Measurements from ENCODE around the gene PAN2. TPM values are rescaled to one million over a fixed set of nuclear protein-coding genes. Genes with fewer than 3 reads are reported as not detected.
"Not testable (repeated sequence)": the region's sequence is repeated elsewhere in the genome, so short reads cannot be mapped to it uniquely, and the experiment has no call there.

Gene PAN2
- total and polyA plus RNA-seq, 2 donors (not counting 3 experiments of a cell fraction or from before 2014, with no cell fraction given), result 21.5 to 21.9 TPM

- no peaks in the 10 kb centered on the region for H3K9me3 ChIP-seq (replicated peaks; ENCODE audit: control insufficient read depth, insufficient read depth, low read length)
- H4K20me1 ChIP-seq (replicated peaks; ENCODE audit: control insufficient read depth, extremely low read depth, insufficient read depth, low read length), result no peaks in the 10 kb centered on the region
- H3K4me3 ChIP-seq (replicated peaks in 1 of 3; ENCODE audit: insufficient read depth in 1 of 3, low read depth in 1 of 3, low read length in 3 of 3), result no peak overlapping the region
- H3K4me2 ChIP-seq (ENCODE audit: insufficient read depth, low read length), result no peak overlapping the region
- intact Hi-C loops (cut with micrococcal nuclease), result no loop called here
- no peak overlapping the region for H2AFZ ChIP-seq (ENCODE audit: low read depth, low read length)
- BruUV-seq (replicated peaks), result no TSS peak
- no peak overlapping the region for H3K9ac ChIP-seq (replicated peaks; ENCODE audit: extremely low read depth, insufficient read depth, low read length)
- dilution Hi-C loops (cut with MboI; ENCODE audit: extremely low pct_ligation_motif_present, low sequenced_read_pairs), result no loop called here
- no peaks in the 10 kb centered on the region for H3K9me1 ChIP-seq (replicated peaks; ENCODE audit: control insufficient read depth, extremely low read depth, insufficient read depth, low read length)
- POLR2A ChIA-PET, result interaction anchor here (1.5 kb wide), 1 partner anchor 12 kb away, joined by 5 read pairs; the partner anchor contains the start of gene COQ10A
- H3K27me3 ChIP-seq (ENCODE audit: control insufficient read depth in 2 of 2, insufficient read depth in 2 of 2, low read length in 2 of 2), result no peaks in the 10 kb centered on the region
- no peak for TF ChIP-seq GATA2 (IDR thresholded peaks at IDR 0.05; ENCODE audit: insufficient read depth, insufficient read length, low read depth, low read length)
- peaks cover 35 to 47% of the 10 kb centered on the region in 2 experiments for H3K36me3 ChIP-seq (ENCODE audit: control insufficient read depth in 2 of 2, extremely low read depth in 1 of 2, insufficient read depth in 2 of 2, low read length in 2 of 2)
- no peaks in the 10 kb centered on the region for H3K4me1 ChIP-seq (ENCODE audit: control insufficient read depth, extremely low read depth, insufficient read depth, low read length)
- DNase-seq (ENCODE audit: low read depth, low spot score), result no peak
- H3K27ac ChIP-seq (ENCODE audit: insufficient read depth, low read depth, low read length), result no peak overlapping the region
- FAIRE-seq, result no peak
- no peaks in the 10 kb centered on the region for H3K79me2 ChIP-seq (ENCODE audit: control insufficient read depth, insufficient read depth, low read length)
- CTCF ChIA-PET, result interaction anchor here (1.0 kb wide), 1 partner anchor 45 kb away, joined by 3 read pairs; no protein-coding TSS in a partner anchor
Observed at GRCh38 chr12:56278905-56279304, 54.9 kb downstream of the PAN2 start.

GRCh38 chr12:56274299-56274698, 59.5 kb downstream of the PAN2 start:
- CTCF ChIA-PET, result no interaction called here
- H3K4me1 ChIP-seq (ENCODE audit: control insufficient read depth, extremely low read depth, insufficient read depth, low read length), result no peaks in the 10 kb centered on the region
- FAIRE-seq (no peak), DNase-seq (ENCODE audit: low read depth, low spot score) (no peak)
- no peaks in the 10 kb centered on the region for H3K9me1 ChIP-seq (replicated peaks; ENCODE audit: control insufficient read depth, extremely low read depth, insufficient read depth, low read length)
- H3K4me3 ChIP-seq (replicated peaks in 1 of 3; ENCODE audit: insufficient read depth in 1 of 3, low read depth in 1 of 3, low read length in 3 of 3), result no peak overlapping the region
- no peaks in the 10 kb centered on the region for H3K79me2 ChIP-seq (ENCODE audit: control insufficient read depth, insufficient read depth, low read length)
- TF ChIP-seq MYC (IDR thresholded peaks at IDR 0.05; ENCODE audit: low read depth, low read length), result no peak
- no peak for TF ChIP-seq POLR2AphosphoS5 (IDR thresholded peaks at IDR 0.05; ENCODE audit: insufficient read depth, low read depth, low read length)
- no peak for TF ChIP-seq POLR2A (IDR thresholded peaks at IDR 0.05; ENCODE audit: low read depth, low read length)
- no peak for TF ChIP-seq FOS (IDR thresholded peaks at IDR 0.05; ENCODE audit: borderline replicate concordance, insufficient read depth, low read length)
- BruUV-seq (replicated peaks), result no TSS peak
- POLR2A ChIA-PET, result no interaction called here
- H3K9me3 ChIP-seq (replicated peaks; ENCODE audit: control insufficient read depth, insufficient read depth, low read length), result no peaks in the 10 kb centered on the region
- peaks cover 25 to 39% of the 10 kb centered on the region in 2 experiments for H3K36me3 ChIP-seq (ENCODE audit: control insufficient read depth in 2 of 2, extremely low read depth in 1 of 2, insufficient read depth in 2 of 2, low read length in 2 of 2)
- intact Hi-C loops (cut with micrococcal nuclease), result no loop called here
- no peak overlapping the region for H3K4me2 ChIP-seq (ENCODE audit: insufficient read depth, low read length)
- no peak overlapping the region for H3K27ac ChIP-seq (ENCODE audit: insufficient read depth, low read depth, low read length)
- H2AFZ ChIP-seq (ENCODE audit: low read depth, low read length), result no peak overlapping the region
- no peaks in the 10 kb centered on the region for H4K20me1 ChIP-seq (replicated peaks; ENCODE audit: control insufficient read depth, extremely low read depth, insufficient read depth, low read length)
- dilution Hi-C loops (cut with MboI; ENCODE audit: extremely low pct_ligation_motif_present, low sequenced_read_pairs), result no loop called here
- no peak overlapping the region for H3K9ac ChIP-seq (replicated peaks; ENCODE audit: extremely low read depth, insufficient read depth, low read length)
- no peaks in the 10 kb centered on the region for H3K27me3 ChIP-seq (ENCODE audit: control insufficient read depth in 2 of 2, insufficient read depth in 2 of 2, low read length in 2 of 2)

- peaks cover 21 to 32% of the 10 kb centered on the region in 2 experiments for H3K36me3 ChIP-seq (ENCODE audit: control insufficient read depth in 2 of 2, extremely low read depth in 1 of 2, insufficient read depth in 2 of 2, low read length in 2 of 2)
Observed at GRCh38 chr12:56272468-56272867, 61.3 kb downstream of the PAN2 start.

More at GRCh38 chr12:56272468-56272867, 61.3 kb downstream of the PAN2 start:
- H3K4me3 ChIP-seq (replicated peaks in 1 of 3; ENCODE audit: insufficient read depth in 1 of 3, low read depth in 1 of 3, low read length in 3 of 3); BruUV-seq (replicated peaks); H3K4me2 ChIP-seq (ENCODE audit: insufficient read depth, low read length); FAIRE-seq; H3K9ac ChIP-seq (replicated peaks; ENCODE audit: extremely low read depth, insufficient read depth, low read length); POLR2A ChIA-PET; H3K79me2 ChIP-seq (ENCODE audit: control insufficient read depth, insufficient read depth, low read length); H2AFZ ChIP-seq (ENCODE audit: low read depth, low read length); intact Hi-C loops (cut with micrococcal nuclease); H3K27me3 ChIP-seq (ENCODE audit: control insufficient read depth in 2 of 2, insufficient read depth in 2 of 2, low read length in 2 of 2); H4K20me1 ChIP-seq (replicated peaks; ENCODE audit: control insufficient read depth, extremely low read depth, insufficient read depth, low read length); H3K27ac ChIP-seq (ENCODE audit: insufficient read depth, low read depth, low read length); DNase-seq (ENCODE audit: low read depth, low spot score); H3K4me1 ChIP-seq (ENCODE audit: control insufficient read depth, extremely low read depth, insufficient read depth, low read length); H3K9me3 ChIP-seq (replicated peaks; ENCODE audit: control insufficient read depth, insufficient read depth, low read length); dilution Hi-C loops (cut with MboI; ENCODE audit: extremely low pct_ligation_motif_present, low sequenced_read_pairs); H3K9me1 ChIP-seq (replicated peaks; ENCODE audit: control insufficient read depth, extremely low read depth, insufficient read depth, low read length): not testable (repeated sequence)
- CTCF ChIA-PET, result interaction anchor here (2.9 kb wide), 1 partner anchor 14 kb away, joined by 11 read pairs; the partner anchor contains the start of gene ANKRD52
